Urinary bladder (tissue), 4 donors: ENCODE results near the gene METTL13. TPM values are rescaled to one million over a fixed set of nuclear protein-coding genes. Genes with fewer than 3 reads are reported as not detected.
A peak's percentile ranks its signal among the peaks of the same experiment; 100 is the strongest.

Source experiments
- DNase-seq: peaks from one replicate; pipeline ENCODE4 v3.0.0-alpha.2; 2015; ENCODE audit errors: extremely low spot score
- H3K27ac ChIP-seq: one replicate; pipeline ENCODE4 v1.5.1; 2013; ENCODE audit warnings: low read depth, mild to moderate bottlenecking, moderate library complexity
- H3K36me3 ChIP-seq: one replicate; pipeline ENCODE4 v1.6.1; 2013; ENCODE audit warnings: mild to moderate bottlenecking, moderate library complexity; ENCODE audit not compliant: insufficient read depth
- H3K4me1 ChIP-seq: one replicate; pipeline ENCODE4 v1.6.1; 2013; ENCODE audit warnings: mild to moderate bottlenecking, moderate library complexity; ENCODE audit not compliant: insufficient read depth
- H3K4me3 ChIP-seq: one replicate; pipeline ENCODE4 v1.5.1; 2013; ENCODE audit warnings: low read depth, low read length
- WGBS: extraction: QIAGEN DNeasy Blood & Tissue Kit; methylation state at CpG from one replicate; pipeline ENCODE4 v1.1.7; 2013; 5-methylcytosine and 5-hydroxymethylcytosine counted together
- polyA plus RNA-seq: library from polyadenylated mRNA; stranded (reverse); fragments of 200-250 nt; gene quantifications from one replicate; pipeline ENCODE4 v1.2.3, GENCODE V29; 2013
- small RNA-seq: library from RNA; depleted of rRNA; stranded (forward); fragments of <200 nt; gene quantifications from one replicate; pipeline ENCODE3, GENCODE V24; 2014
- total RNA-seq: library from RNA; depleted of rRNA; stranded (reverse); fragments of >200 nt; gene quantifications from one replicate; pipeline ENCODE4 v1.2.3, GENCODE V29; 2014
- donor health status: healthy with polysubstance abuse.
- donor health status: healthy.

METTL13 gene
- total and polyA plus RNA-seq, 2 donors, result 14.9 to 22.1 TPM

- Histone ChIP-seq H3K27ac (no peak overlapping the region), H3K4me3 (no peak overlapping the region), H3K36me3 (no peaks in the 10 kb centered on the region), H3K4me1 (no peaks in the 10 kb centered on the region)
- 93% methylated on average over 11 of the region's 11 CpGs for WGBS
- DNase-seq, result no peak
These were observed 47.3 kb downstream of the METTL13 start for GRCh38 chr1:171828794-171829193.

GRCh38 chr1:171833091-171833825 is 51.8 kb downstream of the METTL13 start:
- Histone ChIP-seq H3K4me1 (no peaks in the 10 kb centered on the region), H3K36me3 (no peaks in the 10 kb centered on the region), H3K4me3 (no peak overlapping the region), H3K27ac (no peak overlapping the region)
- WGBS, result 48% methylated on average over 4 of the region's 4 CpGs
- no peak for DNase-seq

GRCh38 chr1:171834821-171835220 is 53.4 kb downstream of the METTL13 start:
- Histone ChIP-seq H3K4me1 (no peaks in the 10 kb centered on the region), H3K36me3 (no peaks in the 10 kb centered on the region), H3K27ac (no peak overlapping the region), H3K4me3 (no peak overlapping the region)
- WGBS, result 91% methylated on average over 2 of the region's 2 CpGs
- DNase-seq, result no peak

- DNase-seq, result no peak
- no peak overlapping the region for H3K4me3 ChIP-seq
- no peak overlapping the region for H3K27ac ChIP-seq
- no peaks in the 10 kb centered on the region for H3K36me3 ChIP-seq
- no peaks in the 10 kb centered on the region for H3K4me1 ChIP-seq
These were observed 54.4 kb downstream of the METTL13 start for GRCh38 chr1:171835891-171836290.

- H3K36me3 ChIP-seq, result no peaks in the 10 kb centered on the region
- DNase-seq, result no peak
- under 1% methylated on average over 85 of the region's 85 CpGs for WGBS
- H3K27ac ChIP-seq, result peak within 1 kb of the TSS; percentile 61
- H3K4me3 ChIP-seq, result peak within 1 kb of the TSS; percentile 61
- no peaks in the 10 kb centered on the region for H3K4me1 ChIP-seq
These were observed 59.8 kb downstream of the METTL13 start, which contains the start of gene DNM3 for GRCh38 chr1:171841050-171841910. Gene DNM3, plus strand, starts transcription at chr1:171841498. Its CDS starts 159 bp downstream, at chr1:171841657.

- WGBS, result 1% methylated on average over 40 of the region's 40 CpGs
- Histone ChIP-seq H3K4me1 (no peaks in the 10 kb centered on the region), H3K27ac (no peak overlapping the region), H3K4me3 (peak overlapping the region; percentile 61), H3K36me3 (no peaks in the 10 kb centered on the region)
- DNase-seq, result no peak
These were observed 60.7 kb downstream of the METTL13 start for GRCh38 chr1:171841931-171842761.

GRCh38 chr1:171844381-171844780 is 62.9 kb downstream of the METTL13 start:
- Histone ChIP-seq H3K4me3 (no peak overlapping the region), H3K27ac (no peak overlapping the region), H3K4me1 (no peaks in the 10 kb centered on the region), H3K36me3 (no peaks in the 10 kb centered on the region)
- WGBS, result 59% methylated on average over 2 of the region's 2 CpGs
- no peak for DNase-seq

- H3K27ac ChIP-seq, result no peak overlapping the region
- H3K4me3 ChIP-seq, result no peak overlapping the region
- no peaks in the 10 kb centered on the region for H3K36me3 ChIP-seq
- DNase-seq, result no peak
- no peaks in the 10 kb centered on the region for H3K4me1 ChIP-seq
These were observed 64.5 kb downstream of the METTL13 start for GRCh38 chr1:171845998-171846397.

Small RNAs within 50 kb of the gene (small RNA-seq; reads per million reads assigned to genes)
- not detected for gene RF00601

Other genes with a start within 250 kb of the METTL13 start
- not detected for gene MYOCOS, start 159.4 kb upstream of the METTL13 start, total RNA-seq
- not detected for gene MYOCOS, start 159.4 kb upstream of the METTL13 start, polyA plus RNA-seq
- 1.4 TPM for gene MYOC, start 129.0 kb upstream of the METTL13 start, total RNA-seq
- gene MYOC, start 129.0 kb upstream of the METTL13 start, polyA plus RNA-seq, result 32.2 TPM
- 20.9 TPM for gene VAMP4, start 39.6 kb upstream of the METTL13 start, total RNA-seq
- 8.1 TPM for gene VAMP4, start 39.6 kb upstream of the METTL13 start, polyA plus RNA-seq
- gene DNM3, start 59.8 kb downstream of the METTL13 start, total RNA-seq, result 11.7 TPM
- 3.2 TPM for gene DNM3, start 59.8 kb downstream of the METTL13 start, polyA plus RNA-seq